Measurements from ENCODE around the gene RHBDD3. TPM values are rescaled to one million over a fixed set of nuclear protein-coding genes. Genes with fewer than 3 reads are reported as not detected.

RHBDD3 gene
- total RNA-seq, 2 donors from 2014 or later, result 13.4 to 19.7 TPM

GRCh38 chr22:29307596-29308147 lies 39.9 kb upstream of the RHBDD3 start:
- DNase-seq (no peak), ATAC-seq (no peak)
- intact Hi-C loops (cut with DNase I, micrococcal nuclease), result no loop called here

DNA sequence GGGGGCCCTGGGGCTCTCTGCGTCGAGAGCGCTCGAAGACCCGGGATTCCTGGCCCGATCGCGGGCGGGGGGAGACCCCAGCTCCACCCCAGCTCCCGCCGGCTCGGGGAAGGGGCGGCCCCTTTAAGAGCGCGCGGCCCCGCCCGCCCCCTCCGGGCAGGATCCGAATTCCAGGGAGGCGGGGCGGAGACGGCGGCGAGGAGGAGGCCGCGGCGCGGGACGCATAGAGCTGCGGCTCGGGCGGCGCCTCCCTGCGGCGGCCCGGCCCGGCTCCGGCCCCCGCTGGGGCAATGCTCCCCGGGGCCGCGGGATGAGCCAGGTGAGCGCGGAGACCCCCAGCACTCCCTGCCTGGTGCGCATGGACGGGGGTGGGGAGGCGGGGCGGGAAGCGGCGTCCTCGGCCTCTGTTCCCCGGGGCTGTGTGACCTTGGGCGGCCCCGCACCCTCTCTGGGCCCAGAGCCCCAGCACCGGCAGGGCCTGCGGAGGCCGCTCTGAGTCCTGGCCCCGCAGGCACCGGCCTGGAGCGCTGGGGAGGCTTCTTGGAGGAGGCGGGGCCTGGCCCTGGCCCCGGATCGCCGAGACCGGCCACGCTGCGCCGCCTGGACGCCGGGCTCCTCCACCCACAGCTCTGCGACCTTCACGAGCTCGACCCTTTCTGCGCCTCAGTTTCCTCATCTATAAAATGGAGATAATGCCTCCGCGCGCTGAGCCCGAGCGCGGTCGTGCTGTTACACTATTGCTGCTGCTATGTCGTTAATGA lies 39.2 kb upstream of the RHBDD3 start:
- intact Hi-C loops (cut with DNase I, micrococcal nuclease), result no loop called here
- DNase-seq (peak; percentile 79 to 90), ATAC-seq (peak; percentile 69)

- ATAC-seq (peak; percentile 67), DNase-seq (peak; percentile 86 to 87)
- intact Hi-C loops (cut with DNase I, micrococcal nuclease), result no loop called here
Observed at GRCh38 chr22:29306175-29306834, 38.5 kb upstream of the RHBDD3 start, which contains the start of gene GAS2L1. GAS2L1 (plus strand) TSS chr22:29306650; CDS start chr22:29308106, 1,456 bp downstream.

DNA sequence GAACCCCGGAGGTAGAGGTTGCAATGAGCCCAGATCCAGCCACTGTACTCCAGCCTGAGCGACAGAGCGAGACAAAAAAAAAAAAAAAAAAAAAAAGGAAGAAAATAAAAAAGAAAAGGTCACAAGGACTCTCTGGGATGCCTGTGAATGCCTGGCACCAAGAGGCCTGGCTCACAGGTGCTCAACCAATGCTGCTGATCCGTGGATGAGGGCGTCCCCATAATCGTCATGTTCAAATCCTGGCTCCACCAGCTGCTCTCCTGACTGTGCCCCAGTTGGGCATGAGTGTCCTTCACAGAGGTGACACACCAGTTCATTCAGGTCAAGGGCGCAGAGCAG lies 38.0 kb upstream of the RHBDD3 start:
- intact Hi-C loops (cut with DNase I, micrococcal nuclease), result no loop called here
- ATAC-seq (no peak), DNase-seq (no peak)

DNA sequence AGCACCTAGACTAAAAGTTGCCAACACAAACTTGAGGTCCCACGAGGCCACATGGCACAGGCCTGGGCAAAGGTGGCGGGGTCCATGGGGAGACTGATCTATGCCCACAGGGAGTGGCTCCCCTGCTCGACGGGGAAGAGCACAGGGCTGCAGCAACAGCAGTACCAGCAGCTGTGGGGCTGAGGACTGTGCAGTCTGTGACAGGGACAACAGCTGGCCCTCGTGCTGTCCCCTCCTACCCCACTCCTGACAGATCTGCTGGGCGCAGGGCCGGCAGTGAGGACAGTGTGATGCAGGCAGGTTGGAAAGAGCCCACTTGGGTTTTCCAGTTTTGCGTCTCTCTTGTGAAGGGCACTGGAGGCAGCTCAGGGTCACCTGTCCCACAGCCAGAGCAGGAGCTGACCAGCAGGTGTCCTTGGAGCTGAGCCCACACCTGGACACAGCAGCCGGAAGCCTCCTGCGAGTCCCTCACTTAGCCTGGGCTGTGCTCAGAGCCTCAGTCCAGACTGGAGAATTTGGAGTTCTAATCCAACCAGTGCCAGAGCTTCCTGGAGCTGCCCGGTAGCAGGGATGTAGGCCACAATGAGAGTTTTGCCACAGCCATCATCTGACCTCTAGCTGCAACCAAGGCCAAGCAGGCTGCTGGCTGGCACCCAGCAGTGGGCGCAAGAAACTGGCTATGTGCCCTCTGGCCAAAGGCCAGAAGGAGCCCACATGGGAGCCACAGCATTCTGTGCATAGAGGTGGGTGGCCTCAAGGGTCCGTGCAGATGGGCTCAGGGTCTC lies 35.1 kb upstream of the RHBDD3 start:
- ATAC-seq, result peak; percentile 21
- intact Hi-C loops (cut with DNase I, micrococcal nuclease), result no loop called here
- DNase-seq, result peak; percentile 24 to 29

- ATAC-seq (peak; percentile 15), DNase-seq (no peak)
- intact Hi-C loops (cut with DNase I, micrococcal nuclease), result no loop called here
Observed at GRCh38 chr22:29302402-29302680, 34.6 kb upstream of the RHBDD3 start.

GRCh38 chr22:29301716-29302401 lies 34.1 kb upstream of the RHBDD3 start:
- no peak for ATAC-seq
- DNase-seq, result no peak
- intact Hi-C loops (cut with DNase I, micrococcal nuclease), result no loop called here

GRCh38 chr22:29300807-29301601 lies 33.2 kb upstream of the RHBDD3 start:
- ATAC-seq, result no peak

DNA sequence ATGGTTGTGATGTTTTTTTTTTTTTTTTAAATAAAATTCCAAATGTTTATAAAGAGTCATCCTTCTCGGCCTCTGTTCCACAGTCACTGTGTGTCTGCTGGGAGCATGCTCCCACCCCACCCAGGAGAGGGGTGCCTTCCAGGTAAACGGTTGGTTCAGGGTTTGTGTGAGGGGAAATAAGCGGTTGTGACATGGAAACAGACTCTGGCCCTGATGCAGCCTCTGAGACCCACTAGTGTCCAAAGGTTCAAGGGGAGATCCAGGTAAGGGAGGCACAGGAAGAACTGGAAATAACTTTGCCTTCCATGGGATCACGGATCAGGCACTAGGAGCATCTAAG lies 32.7 kb upstream of the RHBDD3 start:
- ATAC-seq, result no peak
- DNase-seq, result no peak
- intact Hi-C loops (cut with DNase I, micrococcal nuclease), result no loop called here

More at GRCh38 chr22:29300807-29301601, 33.2 kb upstream of the RHBDD3 start:
- no peak for DNase-seq
- intact Hi-C loops (cut with DNase I, micrococcal nuclease), result no loop called here

DNA sequence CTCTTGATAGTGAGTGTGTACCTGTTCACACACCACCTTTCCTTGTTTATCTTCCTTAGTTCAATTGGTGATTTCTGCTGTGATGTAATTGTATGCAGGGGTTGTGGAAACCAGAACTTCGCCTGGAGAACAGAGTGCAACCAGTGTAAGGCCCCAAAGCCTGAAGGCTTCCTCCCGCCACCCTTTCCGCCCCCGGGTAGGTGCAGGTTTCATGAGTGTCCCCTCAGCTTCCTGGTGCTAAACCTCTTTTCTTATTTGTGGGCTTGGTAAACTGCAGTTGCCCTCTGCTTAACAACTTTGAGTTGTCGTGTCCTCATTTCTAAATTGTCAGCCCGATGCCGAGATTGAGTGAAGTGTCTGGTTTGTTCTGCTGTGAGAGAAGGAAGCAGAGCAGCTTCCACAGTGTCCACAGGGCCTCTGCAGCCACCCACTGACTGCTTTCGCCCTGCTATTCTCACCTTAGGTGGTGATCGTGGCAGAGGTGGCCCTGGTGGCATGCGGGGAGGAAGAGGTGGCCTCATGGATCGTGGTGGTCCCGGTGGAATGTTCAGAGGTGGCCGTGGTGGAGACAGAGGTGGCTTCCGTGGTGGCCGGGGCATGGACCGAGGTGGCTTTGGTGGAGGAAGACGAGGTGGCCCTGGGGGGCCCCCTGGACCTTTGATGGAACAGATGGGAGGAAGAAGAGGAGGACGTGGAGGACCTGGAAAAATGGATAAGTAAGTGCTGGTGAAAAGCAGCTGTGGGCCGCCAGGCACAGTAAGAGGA lies 31.5 kb upstream of the RHBDD3 start:
- DNase-seq (no peak), ATAC-seq (no peak)
- intact Hi-C loops (cut with DNase I, micrococcal nuclease), result no loop called here

DNA sequence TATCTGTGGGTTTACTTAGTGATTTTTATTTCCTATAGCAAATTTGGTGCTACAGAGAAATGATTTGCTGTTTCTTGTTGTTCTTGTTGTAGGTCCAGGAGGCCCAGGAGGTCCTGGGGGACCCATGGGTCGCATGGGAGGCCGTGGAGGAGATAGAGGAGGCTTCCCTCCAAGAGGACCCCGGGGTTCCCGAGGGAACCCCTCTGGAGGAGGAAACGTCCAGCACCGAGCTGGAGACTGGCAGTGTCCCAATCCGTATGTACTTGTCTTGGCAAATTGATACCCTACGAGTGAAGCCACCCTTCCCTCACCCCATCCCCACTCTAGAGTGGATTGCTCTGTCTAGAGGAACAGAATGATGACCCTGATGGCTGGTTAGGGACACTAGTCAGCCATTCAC lies 30.9 kb upstream of the RHBDD3 start:
- no peak for DNase-seq
- intact Hi-C loops (cut with DNase I, micrococcal nuclease), result no loop called here
- no peak for ATAC-seq

- intact Hi-C loops (cut with DNase I, micrococcal nuclease), result no loop called here
- DNase-seq, result no peak
- no peak for ATAC-seq
Observed at GRCh38 chr22:29292379-29292778, 24.6 kb upstream of the RHBDD3 start.

DNA sequence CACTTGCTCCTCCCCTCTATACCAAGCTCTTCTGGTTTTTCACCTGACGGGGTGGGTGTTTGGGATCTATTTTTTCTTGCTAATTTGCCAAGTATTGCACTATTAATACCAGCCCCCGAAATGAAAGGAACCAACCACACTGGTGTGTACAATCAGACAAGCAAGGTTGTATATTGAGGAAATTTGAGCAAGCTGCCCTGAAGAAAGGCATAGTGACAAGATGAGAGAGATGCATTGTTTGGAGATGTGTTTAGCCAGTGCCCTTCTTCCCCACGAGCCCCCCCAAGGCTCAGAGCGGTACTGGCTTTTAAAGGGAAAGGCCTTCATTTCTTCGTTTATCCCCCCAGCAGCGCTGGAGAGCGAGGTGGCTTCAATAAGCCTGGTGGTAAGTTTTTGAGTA lies 23.4 kb upstream of the RHBDD3 start:
- intact Hi-C loops (cut with DNase I, micrococcal nuclease), result no loop called here
- ATAC-seq, result no peak
- no peak for DNase-seq

GRCh38 chr22:29290061-29290460 lies 22.3 kb upstream of the RHBDD3 start:
- intact Hi-C loops (cut with DNase I, micrococcal nuclease), result no loop called here
- no peak for ATAC-seq

DNA sequence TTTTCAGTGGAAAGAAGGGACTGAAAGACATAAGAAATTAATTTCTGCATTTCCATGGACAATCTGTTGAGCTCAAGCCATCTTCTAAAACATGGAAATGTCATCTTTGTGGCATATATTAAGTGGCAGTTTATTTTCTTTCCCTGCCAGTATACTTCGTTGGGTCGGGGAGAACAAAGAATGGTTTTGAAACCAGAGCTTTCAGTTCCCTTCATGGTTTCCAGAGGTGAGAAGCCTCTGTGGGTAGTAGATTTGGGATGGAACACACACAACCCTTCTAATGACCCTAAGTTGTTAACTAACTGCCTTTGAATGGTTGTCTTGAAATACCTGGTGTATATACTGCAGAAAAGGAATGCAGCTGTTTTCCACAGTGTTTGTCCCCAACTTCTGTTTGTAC lies 21.1 kb upstream of the RHBDD3 start:
- DNase-seq (no peak), ATAC-seq (no peak)
- intact Hi-C loops (cut with DNase I, micrococcal nuclease), result no loop called here

More at GRCh38 chr22:29290061-29290460, 22.3 kb upstream of the RHBDD3 start:
- DNase-seq, result no peak

DNA sequence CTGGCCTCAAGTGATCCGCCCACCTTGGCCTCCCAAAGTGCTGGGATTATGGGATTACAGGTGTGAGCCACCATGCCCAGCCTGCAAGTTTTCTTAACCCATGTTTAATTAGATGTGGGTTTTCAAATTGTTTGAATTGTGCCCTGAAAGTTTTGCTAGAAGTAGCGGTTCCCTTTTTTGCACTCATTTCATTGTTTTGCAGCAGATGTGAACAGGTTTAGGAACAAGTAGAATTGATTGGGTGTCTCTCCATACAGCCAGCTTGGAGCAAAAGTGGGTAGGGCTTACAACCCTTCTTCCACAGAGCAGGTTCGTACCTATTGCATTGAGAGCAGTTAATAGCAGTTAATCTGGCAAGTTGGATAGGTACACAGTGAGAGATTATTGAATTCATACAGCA lies 16.4 kb upstream of the RHBDD3 start:
- no peak for DNase-seq
- ATAC-seq, result no peak
- intact Hi-C loops (cut with DNase I, micrococcal nuclease), result no loop called here

- DNase-seq (no peak), ATAC-seq (no peak)
- intact Hi-C loops (cut with DNase I, micrococcal nuclease), result no loop called here
Observed at GRCh38 chr22:29277927-29278326, 10.1 kb upstream of the RHBDD3 start.

Measured in left colon (tissue), 2 donors.